Measurements from ENCODE around the gene ME3.

ME3 gene

DNA sequence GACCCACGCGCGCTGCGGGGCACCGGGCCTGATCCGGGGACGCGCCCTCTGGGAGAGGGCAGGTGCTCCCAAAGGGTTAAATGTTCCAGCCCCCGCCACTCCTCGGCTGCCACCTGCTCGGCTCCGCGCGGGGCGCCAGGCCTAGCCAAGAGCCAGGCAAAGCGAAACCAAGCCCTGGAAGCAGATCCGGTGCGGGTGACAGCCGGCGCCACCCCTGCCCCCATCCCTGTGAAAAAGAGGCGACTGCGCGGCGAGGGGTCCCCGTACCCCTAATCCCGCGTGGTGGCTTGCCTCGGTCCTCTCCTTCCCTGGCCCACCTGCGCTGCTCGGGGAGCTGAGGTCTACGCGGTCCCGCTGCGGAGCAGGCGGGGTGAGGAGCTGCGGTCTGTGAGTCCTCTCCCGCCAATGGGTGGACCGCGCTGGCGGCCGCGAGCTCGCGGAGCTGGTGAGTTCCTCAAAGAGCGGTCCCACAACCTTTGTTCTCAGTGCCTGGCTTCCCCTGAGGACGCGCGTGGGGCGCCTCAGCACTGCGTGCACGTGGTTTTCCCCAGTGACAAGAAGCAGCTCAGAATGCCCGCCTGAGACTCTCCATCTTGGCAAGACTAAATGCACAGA is at the start of gene ME3:
TSS of gene ME3 (minus strand) at position 610 of the 615 bp plus-strand sequence.
- no peak for DNase-seq (ENCODE audit: low read depth in 2 of 2)

DNA sequence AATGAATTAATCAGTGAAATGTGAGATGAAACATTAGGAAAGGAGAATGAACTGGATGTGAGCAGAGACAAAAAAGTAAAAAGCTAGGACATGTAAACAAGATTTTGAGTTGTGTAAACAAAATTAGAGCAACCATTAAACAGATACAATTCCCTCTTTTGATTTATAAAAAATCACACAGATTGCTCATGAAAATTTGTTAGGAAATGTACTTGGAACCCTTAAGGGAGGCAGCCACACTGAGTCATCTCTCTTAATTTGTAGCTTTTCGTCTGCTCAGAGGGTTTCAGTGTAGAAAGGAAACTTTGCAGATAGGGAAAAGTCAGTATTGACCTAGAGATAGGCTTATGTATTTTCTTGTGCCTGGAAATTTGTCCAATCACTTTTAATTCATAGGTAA is 49.6 kb upstream of the ME3 start:
- no peak for DNase-seq (ENCODE audit: low read depth in 2 of 2)

DNA sequence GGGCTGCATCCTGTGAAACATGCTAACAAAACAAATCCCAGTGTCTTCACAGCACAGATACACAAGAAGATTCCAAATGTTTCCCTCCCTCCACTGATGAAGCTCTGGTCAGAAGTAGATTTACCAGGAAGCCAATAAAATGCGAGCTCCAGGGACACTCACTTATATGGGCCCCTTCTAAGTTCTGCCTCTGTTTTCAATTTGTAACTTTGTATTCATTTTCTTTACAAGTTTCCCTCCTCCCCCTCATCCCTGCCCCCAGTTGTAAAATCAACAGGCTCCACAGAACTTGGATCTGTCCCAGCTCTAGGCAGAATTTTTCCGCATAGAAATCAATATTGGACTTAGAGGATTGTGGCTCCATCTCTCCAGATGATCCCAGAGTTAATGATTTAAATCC is 48.1 kb upstream of the ME3 start:
- no peak for DNase-seq (ENCODE audit: low read depth in 2 of 2)

DNA sequence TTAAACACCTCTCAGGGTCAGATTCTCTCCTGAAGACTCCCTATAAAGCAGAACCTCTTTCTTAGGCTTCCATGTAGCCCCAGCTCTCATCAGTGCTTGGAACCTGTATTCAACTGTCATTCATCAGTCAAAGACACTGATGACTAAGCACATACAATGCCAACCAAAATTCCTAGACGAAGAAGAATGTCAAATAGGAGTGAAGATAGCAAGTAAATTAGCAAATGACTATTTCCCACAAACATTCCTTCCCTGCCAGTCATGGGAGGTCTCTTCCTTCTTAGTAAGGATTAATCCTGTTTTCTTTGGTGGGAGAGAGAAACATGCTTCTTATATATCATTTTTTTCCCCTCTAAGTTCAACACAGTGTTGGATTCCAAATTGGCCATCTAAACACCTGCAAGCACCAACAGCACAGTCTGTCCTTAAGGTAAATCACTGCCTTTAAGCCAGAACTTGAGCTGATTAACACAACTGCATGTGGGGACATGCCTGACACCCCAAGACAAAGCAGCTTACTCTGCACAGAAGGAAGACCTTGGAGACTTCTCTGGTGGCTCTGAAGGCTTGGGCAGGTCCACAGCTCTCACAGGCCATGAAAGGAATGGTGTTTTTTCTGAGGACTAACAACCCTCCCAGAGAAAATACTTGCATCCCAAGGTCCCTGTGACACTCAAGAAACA is 47.5 kb upstream of the ME3 start:
- DNase-seq (ENCODE audit: low read depth in 2 of 2), result no peak

DNA sequence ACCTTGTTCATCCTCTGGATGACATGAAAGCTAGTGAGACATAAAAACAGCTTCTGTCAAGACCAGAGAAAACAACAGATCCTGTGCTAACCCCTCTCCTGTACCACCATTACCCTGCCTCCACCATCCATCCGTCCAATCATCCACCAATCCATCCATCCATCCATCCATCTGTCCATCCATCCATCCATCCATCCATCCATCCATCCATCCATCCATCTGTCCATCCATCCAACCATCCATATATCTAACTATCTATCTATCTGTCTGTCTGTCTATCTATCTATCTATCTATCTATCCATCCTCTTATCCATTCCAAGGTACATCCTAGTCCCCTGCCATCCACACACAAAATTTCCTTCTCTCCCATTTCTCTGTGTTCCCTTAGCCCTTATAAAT is 46.6 kb upstream of the ME3 start:
- DNase-seq (ENCODE audit: low read depth in 2 of 2), result no peak

DNA sequence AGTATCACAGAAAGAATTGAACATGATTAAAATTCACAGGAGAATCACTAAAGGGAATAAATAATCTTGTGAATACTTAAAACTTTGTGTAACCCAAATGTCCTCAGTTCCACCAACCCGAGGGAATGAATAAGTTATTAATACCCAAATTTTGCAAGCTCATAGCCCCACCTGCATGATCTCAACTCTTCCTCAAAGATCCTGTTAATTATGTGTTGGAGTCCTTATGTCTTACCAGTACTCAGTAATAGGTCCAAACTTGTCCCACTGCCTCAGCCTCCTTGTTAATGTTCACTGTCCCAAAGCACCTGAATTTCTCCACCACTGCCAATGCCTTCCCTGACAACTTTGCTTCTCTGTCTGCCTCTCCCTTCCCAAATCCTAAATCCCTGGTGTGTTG is 46.1 kb upstream of the ME3 start:
- DNase-seq (ENCODE audit: low read depth in 2 of 2), result no peak

DNA sequence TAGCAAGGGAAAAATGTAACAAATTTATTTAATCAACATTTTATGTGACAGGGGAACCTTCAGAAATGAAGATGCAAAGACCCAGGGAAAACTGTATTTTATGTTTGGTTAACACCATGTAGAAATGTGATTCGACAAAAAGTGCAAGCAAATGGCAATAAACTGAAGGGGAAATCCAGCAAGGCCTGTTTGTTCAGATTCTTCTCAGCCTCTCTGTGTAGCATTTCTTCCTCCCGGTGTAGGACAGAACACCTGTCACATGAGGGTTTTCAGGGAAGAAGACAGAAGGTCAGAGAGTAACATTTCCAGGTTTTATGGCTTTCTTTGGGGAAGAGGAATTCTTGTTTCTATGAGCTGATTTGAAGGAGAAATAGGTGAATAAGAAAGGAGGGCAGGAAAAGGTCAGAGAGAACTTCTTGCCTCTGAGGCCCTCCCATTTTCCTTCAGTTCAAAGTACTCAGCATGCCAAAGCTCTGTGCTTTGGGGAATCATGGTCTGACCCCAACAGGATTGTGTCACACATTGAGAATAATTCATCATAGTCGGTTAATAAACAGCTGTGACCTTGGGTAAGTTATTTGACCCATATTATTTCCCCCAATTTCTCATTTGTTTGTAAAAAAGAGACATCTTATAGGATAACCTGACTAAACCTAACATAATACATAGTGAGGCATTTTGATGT is 45.5 kb upstream of the ME3 start:
- DNase-seq (ENCODE audit: low read depth in 2 of 2), result no peak

DNA sequence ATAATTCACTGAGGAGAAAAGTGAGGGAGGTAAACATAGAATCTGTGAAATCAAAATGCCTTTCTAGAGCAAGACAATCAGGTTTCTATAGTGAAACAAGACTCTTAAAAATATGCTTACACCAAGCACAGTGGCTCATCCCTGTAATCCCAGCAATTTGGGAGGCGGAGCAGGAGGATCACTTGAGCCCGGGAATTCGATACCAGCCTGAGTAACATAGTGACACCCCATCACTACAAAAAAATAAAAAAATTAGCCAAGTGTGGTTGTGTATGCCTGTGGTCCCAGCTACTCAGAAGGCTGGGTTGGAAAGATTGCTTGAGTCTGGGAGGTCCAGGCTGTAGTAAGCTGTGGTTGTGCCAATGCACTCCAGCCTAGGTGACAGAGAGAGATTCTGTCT is 43.2 kb upstream of the ME3 start:
- DNase-seq (ENCODE audit: low read depth in 2 of 2), result no peak

DNA sequence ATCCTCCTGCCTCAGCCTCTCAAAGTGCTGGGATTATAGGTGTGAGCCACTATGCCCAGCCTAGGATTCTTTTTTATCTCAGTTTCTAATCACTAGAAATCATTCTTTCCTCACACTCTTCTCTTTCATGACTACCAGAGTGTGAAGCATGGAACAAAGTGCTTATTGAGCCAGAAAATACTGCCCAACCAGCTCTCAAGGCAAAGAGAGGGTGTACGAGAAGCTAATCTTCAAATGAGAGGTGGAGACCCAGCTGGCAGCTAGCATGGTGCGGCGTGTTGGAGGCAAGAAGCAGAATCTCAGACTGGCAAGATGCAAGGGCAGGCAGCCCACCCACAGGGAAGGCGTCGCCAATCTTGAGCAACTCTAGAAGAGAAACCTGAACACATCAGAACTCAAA is 41.1 kb upstream of the ME3 start:
- DNase-seq (ENCODE audit: low read depth in 2 of 2), result no peak

DNA sequence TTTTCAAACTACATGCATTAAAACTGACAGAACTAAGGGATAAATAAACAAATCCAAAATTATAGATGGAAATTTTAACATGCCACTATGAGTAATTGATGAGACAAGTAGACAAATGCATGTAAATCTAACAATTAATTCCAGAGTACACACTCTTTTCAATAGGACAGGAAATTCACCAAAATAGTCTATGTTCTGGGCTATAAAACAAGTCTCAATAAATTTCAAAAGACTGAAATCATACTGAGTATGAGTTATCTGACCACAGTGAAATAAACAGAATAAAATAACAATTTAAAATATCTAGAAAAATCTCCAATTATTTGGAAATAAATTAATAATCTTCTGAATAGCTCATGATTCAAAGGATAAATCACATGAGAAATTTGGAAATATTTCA is 38.5 kb upstream of the ME3 start:
- no peak for DNase-seq (ENCODE audit: low read depth in 2 of 2)

DNA sequence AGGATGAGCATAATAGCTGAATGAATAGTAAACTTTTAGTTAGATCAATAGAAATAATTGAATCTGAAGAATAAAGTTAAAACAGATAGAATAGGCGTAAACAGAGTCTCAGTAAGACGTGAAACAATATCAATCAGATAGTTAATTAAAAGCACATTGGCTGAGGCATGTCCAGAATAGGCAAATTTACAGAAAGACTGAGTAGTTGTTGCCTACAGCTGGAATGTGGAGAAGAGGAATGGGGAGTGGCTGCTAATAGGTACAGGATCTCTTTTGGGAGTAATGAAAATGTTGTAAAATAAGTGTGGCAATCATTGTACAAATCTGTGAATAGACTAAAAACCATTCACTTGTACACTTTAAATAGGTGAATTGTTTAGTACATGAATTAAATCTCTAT is 36.3 kb upstream of the ME3 start:
- DNase-seq (ENCODE audit: low read depth in 2 of 2), result no peak

DNA sequence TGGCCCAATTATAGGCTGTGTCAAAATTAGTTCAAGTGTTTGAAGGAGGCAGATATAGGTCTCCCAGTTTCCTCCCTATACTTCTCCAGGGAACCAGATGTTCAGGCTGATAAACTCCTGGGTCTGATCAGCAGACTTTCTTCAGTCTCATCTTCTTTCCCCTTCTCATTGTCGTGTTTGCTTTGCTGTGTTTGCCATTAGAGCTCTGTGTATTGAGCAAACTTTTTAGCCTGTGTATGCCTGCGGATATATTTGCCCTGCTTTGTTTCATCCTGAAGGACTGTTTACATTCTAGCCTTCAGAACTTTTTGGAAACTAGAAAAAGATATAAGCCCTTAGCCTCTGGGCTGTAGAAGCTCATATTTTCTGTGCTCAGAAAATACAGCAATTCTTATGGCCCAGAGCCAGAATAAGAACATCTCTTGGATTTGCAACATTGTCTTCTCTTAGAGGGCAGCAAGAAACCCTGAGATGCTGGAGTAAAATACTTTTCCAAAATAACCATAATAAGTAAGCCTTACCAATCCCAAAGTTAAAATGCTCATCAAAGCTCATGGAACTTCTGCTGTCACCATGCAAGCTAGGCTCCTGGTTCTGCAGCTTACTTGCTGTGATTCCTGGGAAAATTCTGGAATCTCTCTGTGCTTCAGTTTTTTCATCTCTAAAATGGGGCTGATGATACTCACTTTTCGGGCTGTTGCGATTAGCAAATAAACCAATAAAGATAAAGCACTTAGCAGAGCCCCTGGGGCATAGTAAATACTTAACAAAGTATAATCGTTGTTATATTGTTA is 34.1 kb upstream of the ME3 start:
- DNase-seq (ENCODE audit: low read depth in 2 of 2), result no peak

DNA sequence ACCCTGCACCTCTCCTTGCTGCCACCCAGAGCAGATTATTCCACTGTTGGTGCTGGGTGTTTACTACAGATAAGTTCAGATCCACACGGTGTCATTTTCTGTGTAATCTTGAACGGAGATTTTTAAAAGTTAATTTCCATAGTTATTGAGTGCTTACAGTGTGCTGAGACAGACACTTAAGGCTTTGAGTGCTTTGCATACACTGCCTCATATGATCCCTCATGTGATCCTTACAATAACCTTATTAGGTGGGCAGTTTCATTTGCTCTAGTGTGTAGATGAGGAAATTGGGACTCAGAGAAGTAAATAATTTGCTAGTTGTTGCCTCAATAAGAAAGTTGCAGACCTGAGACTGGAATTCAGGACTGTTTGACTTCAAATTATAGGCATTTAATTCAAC is 32.3 kb upstream of the ME3 start:
- no peak for DNase-seq (ENCODE audit: low read depth in 2 of 2)

DNA sequence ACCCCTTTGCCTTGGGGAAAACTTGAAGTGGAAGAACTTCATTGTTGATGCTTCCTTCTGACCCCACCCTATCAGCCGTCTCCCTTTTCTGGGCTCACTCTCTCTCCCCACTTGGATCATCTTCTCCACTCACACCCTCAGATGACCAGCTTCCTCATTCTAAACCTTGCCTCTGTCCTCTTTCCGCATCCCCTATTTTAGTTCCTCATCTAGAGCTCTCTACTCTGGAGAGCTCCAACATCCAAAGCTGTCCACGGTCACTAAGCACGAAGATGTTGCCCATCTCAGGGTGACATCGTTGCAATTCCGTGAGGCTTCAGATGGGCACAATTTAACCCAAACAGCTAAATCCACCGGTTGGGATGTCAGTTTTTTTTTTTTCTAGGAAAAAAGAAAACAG is 31.6 kb upstream of the ME3 start:
- no peak for DNase-seq (ENCODE audit: low read depth in 2 of 2)

DNA sequence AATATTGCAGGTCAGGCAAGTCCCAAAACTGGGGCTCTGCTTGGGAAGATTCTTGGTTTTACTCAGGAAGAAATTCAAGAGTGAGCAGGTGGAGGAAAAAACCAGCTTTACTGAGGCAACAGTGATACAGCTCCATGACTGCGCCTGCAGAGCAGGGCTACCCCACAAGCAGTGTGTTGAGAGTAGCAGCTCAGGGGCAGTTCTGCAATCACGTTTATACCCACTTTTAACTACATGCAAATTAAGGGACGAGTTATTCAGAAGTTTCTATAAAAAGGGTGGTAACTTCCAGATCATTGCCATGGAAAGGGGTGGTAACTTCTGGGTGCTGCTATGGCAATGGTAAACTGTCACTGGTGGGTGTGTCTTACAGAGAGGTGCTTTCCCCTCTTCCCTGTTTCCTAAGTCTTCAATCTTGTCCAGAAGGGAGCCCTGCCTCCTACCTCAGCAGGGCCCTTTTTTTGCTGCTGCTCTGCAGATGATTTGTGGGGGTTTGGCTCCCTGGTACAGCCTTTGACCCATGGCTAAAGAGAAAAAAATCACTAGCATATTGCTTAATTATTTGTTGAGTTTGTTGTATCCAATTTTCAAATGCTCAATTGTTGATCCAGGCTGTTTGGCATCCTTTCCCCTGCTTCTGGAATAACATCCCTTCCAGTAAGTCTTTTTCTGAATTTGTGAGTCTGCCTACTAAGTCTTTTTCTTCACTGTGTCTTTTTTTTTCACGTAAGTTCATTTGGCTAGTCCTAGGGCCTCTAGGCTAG is 30.0 kb upstream of the ME3 start:
- DNase-seq (ENCODE audit: low read depth in 2 of 2), result no peak

DNA sequence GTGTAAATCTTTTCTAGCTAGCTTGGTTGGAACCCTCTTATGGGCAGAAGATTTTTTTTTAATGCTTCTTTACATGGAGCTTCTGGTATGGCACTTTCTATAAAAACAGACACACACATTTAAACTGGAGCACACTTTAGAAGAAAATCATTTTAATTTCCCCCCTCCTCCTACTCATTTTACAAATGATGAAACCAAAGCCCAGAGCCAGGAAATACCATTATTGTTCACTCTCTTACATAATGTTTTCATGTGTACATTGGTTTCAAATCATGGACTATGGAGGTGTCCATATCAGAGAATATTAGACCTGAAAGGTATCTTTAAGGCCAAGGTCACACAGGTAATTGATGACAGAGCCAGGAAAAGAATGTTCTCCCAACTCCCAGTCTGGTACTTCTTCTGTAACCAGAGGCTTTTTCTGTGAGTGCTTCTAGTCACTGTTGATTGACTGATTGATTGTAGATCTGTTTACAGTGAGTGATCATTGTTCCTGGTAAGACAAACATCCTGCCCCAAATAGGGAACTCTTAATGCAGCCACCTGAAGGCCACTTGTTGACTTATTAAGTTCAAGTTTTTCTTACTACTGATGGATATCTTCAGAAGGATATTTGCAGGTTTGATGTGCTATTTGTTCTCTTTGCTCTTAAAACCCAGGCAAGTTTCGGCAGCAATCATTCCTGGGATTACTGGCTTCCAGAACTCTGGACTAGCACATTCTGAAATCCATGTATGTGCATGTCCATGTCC is 26.8 kb upstream of the ME3 start:
- no peak for DNase-seq (ENCODE audit: low read depth in 2 of 2)

DNA sequence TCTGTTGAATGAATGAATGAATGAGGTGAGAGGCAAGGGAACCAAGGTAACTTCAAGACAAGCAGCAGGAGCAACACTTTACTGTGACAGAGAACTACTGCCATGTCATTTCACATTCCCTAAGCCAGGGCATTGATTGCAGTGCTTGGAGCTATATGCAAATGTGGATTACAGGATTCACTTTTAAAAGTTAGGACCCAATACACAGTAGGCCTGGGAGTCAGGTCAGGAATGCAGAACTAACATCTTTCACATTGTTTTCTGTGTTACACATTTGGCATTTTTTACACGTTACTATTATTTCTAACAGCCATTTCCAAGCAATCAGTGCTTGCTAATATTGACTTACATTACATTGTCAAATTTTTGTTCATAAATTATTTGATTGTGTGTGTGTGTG is 26.2 kb upstream of the ME3 start:
- no peak for DNase-seq (ENCODE audit: low read depth in 2 of 2)

DNA sequence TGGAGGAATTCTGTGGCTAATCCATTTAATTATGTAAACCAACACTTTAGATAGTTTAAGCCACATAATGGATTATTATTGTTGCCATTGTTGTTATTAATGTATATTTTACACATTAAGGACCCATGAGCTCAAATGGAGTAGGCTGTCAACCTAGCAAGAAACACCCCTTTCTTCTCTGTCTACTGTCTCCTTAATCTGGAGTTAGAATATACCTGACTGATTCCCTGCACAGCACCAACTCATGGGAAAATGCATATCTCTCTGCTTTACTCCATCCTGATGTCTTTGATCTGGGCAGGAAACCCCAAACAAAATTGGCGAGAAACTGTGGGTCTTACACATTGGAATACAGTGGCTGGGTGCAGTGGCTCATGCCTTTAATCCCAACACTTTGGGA is 24.0 kb upstream of the ME3 start:
- DNase-seq (ENCODE audit: low read depth in 2 of 2), result no peak

DNA sequence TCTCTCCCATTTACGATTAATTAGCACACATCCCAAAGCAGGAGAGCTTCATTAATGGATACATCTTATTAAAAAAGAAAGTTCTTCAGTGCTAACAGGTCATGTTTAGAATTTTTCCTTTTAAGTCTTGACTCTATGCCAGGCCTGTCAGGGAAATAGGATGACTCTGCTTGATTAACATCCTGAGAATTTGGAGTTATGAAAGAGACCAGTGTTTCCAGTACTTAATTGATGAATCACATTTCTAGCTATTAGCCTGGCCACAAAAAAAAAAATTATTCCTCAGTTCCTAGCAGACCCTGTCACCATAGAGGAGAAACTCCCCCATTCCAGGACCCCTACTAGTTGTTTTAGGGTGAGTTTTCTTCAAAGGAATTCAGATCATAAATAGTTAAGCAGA is 23.6 kb upstream of the ME3 start:
- DNase-seq (ENCODE audit: low read depth in 2 of 2), result no peak

DNA sequence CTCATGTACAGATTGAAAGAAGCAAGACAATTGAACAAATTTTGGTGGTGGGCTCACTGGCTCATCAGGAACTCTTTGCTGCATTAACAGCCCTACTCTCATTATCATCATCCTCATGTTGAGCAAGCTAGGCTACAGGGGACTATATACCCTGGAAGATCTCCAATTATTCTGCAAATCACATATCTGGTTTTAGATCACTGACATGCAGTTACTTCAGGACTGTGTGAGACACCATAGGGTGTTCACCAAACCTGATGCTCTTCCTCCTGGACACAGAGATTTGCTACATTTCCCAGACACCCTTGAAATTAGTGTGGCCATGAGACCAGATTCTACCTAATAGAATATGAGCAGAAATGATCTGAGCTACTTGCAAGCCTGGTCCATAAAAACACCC is 23.0 kb upstream of the ME3 start:
- DNase-seq (ENCODE audit: low read depth in 2 of 2), result no peak

DNA sequence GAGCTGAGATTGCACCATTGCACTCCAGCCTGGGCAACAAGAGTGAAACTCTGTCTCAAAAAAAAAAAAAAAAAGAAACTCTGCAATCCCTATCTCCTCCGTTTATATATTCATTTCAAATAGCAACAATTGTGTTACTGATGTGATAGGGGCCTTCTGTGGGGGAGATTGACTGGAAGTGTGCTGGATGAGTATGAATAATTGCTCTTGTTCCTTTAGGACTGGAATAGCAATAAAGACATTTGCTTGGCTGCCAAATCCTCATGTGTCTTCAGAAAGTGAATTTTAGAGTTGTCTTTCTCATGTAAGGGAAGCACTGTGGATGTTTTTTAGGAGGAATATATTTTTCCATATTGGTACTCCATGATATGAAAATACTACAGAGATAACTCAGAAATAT is 21.1 kb upstream of the ME3 start:
- DNase-seq (ENCODE audit: low read depth in 2 of 2), result no peak
